ENCODE results near the gene CFB. TPM values are rescaled to one million over a fixed set of nuclear protein-coding genes. Genes with fewer than 3 reads are reported as not detected.

Gene CFB
- total RNA-seq, 1 donor from 2014 or later = not detected

GRCh38 chr6:31968791-31969711, 23.2 kb downstream of the CFB start:
- Histone ChIP-seq H3K9ac (no peak overlapping the region), H3K27ac (no peak overlapping the region), H3F3A (ENCODE audit: low read depth) (peaks cover 24% of the 10 kb centered on the region), H3K4me3 (no peak overlapping the region), H3K27me3 (no peaks in the 10 kb centered on the region), H3K4me1 (peaks cover 7% of the 10 kb centered on the region), H3K4me2 (no peak overlapping the region), H3K79me2 (ENCODE audit: low read depth) (peaks cover 25% of the 10 kb centered on the region), H4K20me1 (ENCODE audit: low read depth) (no peaks in the 10 kb centered on the region), H3K36me3 (no peaks in the 10 kb centered on the region), H3K9me3 (ENCODE audit: low read depth) (no peaks in the 10 kb centered on the region), H2AFZ (replicated peaks) (no peak overlapping the region)
- Mint-ChIP-seq H3K27ac (no peak overlapping the region), H3K27me3 (ENCODE audit: insufficient read depth, low read depth) (peaks cover 10% of the 10 kb centered on the region), H3K4me1 (peaks cover 23% of the 10 kb centered on the region), H3K9me3 (no peaks in the 10 kb centered on the region), H3K36me3 (peaks cover 31% of the 10 kb centered on the region), H3K4me3 (peak overlapping the region; percentile 69)
- TF ChIP-seq EZH2 (IDR thresholded peaks at IDR 0.05) (no peak), EZH2phosphoT487 (IDR thresholded peaks at IDR 0.05) (no peak)
- TF ChIP-seq, protein P1, sequence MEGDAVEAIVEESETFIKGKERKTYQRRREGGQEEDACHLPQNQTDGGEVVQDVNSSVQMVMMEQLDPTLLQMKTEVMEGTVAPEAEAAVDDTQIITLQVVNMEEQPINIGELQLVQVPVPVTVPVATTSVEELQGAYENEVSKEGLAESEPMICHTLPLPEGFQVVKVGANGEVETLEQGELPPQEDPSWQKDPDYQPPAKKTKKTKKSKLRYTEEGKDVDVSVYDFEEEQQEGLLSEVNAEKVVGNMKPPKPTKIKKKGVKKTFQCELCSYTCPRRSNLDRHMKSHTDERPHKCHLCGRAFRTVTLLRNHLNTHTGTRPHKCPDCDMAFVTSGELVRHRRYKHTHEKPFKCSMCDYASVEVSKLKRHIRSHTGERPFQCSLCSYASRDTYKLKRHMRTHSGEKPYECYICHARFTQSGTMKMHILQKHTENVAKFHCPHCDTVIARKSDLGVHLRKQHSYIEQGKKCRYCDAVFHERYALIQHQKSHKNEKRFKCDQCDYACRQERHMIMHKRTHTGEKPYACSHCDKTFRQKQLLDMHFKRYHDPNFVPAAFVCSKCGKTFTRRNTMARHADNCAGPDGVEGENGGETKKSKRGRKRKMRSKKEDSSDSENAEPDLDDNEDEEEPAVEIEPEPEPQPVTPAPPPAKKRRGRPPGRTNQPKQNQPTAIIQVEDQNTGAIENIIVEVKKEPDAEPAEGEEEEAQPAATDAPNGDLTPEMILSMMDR (IDR thresholded peaks at IDR 0.05) = no peak
- no peak for DNase-seq (ENCODE audit: low spot score)

DNA sequence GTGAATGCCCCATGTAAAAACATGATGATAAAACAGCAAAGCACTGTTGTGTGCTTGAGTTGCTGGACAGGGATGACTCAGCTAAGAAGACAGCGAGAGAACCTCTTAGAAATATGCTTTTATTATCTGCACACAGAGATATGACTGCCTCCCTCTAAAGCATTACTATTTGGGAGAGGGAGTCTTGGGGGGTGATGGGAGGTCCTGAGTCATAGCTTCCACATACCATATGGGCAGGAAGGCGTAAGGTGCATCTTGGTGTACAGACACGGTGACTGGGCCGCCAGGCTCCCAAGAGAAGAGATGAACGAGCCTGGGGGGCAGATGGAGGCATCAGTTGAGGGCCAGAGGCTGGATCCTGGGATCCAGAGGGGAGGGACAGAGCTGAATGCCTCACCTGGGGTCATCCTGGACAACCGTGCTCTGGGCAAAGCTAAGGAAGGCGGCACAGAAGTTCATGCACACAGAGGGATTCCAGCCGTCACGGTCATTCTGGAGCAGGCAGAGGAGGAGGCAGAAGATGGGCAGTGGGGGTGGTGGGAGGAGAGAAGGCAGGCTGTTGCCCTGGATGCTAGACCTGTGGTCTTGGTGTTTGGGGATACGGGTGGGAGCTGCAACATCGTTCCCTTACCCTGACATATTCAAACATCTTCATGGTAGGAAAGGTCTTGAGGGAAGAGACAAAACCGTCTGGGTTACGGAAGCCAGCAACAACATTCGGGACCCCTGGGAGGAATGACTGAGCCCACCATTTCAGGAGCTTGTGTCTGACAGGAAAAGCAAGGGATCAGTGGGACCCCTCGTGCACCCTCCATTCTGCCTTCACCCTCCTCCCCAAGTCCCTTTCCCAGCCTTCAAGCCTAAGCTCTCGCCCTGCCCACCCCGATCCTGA, 24.1 kb downstream of the CFB start:
- no peak overlapping the region for H3K4me3 ChIP-seq
- H3K9ac ChIP-seq = no peak overlapping the region
- no peaks in the 10 kb centered on the region for H3K9me3 Mint-ChIP-seq
- H3K27me3 ChIP-seq = no peaks in the 10 kb centered on the region
- DNase-seq (ENCODE audit: low spot score) = no peak
- H3F3A ChIP-seq (ENCODE audit: low read depth) = peaks cover 24% of the 10 kb centered on the region
- no peaks in the 10 kb centered on the region for H3K36me3 ChIP-seq
- peak overlapping the region; percentile 88 for H3K4me3 Mint-ChIP-seq
- no peaks in the 10 kb centered on the region for H3K9me3 ChIP-seq (ENCODE audit: low read depth)
- TF ChIP-seq, protein P1 (IDR thresholded peaks at IDR 0.05) = no peak
- TF ChIP-seq EZH2phosphoT487 (IDR thresholded peaks at IDR 0.05) = no peak
- TF ChIP-seq EZH2 (IDR thresholded peaks at IDR 0.05) = no peak
- H3K36me3 Mint-ChIP-seq = peaks cover 30% of the 10 kb centered on the region
- H2AFZ ChIP-seq (replicated peaks) = no peak overlapping the region
- peaks cover 31% of the 10 kb centered on the region for H3K79me2 ChIP-seq (ENCODE audit: low read depth)
- H3K4me1 Mint-ChIP-seq = peaks cover 23% of the 10 kb centered on the region
- no peak overlapping the region for H3K27ac Mint-ChIP-seq
- peaks cover 10% of the 10 kb centered on the region for H3K27me3 Mint-ChIP-seq (ENCODE audit: insufficient read depth, low read depth)
- H3K4me2 ChIP-seq = no peak overlapping the region
- no peaks in the 10 kb centered on the region for H4K20me1 ChIP-seq (ENCODE audit: low read depth)
- peaks cover 7% of the 10 kb centered on the region for H3K4me1 ChIP-seq
- no peak overlapping the region for H3K27ac ChIP-seq

GRCh38 chr6:31970604-31971271, 24.8 kb downstream of the CFB start:
- Mint-ChIP-seq H3K9me3 (peaks cover 4% of the 10 kb centered on the region), H3K4me3 (peak overlapping the region; percentile 88), H3K36me3 (peaks cover 35% of the 10 kb centered on the region), H3K4me1 (peaks cover 23% of the 10 kb centered on the region), H3K27me3 (ENCODE audit: insufficient read depth, low read depth) (peaks cover 10% of the 10 kb centered on the region), H3K27ac (no peak overlapping the region)
- H3K4me2 ChIP-seq = peak overlapping the region; percentile 82
- no peaks in the 10 kb centered on the region for H3K36me3 ChIP-seq
- H3F3A ChIP-seq (ENCODE audit: low read depth) = peaks cover 24% of the 10 kb centered on the region
- no peaks in the 10 kb centered on the region for H4K20me1 ChIP-seq (ENCODE audit: low read depth)
- H3K27ac ChIP-seq = no peak overlapping the region
- H3K4me1 ChIP-seq = peaks cover 7% of the 10 kb centered on the region
- no peak for DNase-seq (ENCODE audit: low spot score)
- no peak overlapping the region for H2AFZ ChIP-seq (replicated peaks)
- peaks cover 31% of the 10 kb centered on the region for H3K79me2 ChIP-seq (ENCODE audit: low read depth)
- no peaks in the 10 kb centered on the region for H3K27me3 ChIP-seq
- H3K4me3 ChIP-seq = peak overlapping the region; percentile 68
- TF ChIP-seq EZH2 (IDR thresholded peaks at IDR 0.05) = no peak
- TF ChIP-seq, protein P1 (IDR thresholded peaks at IDR 0.05) = no peak
- H3K9me3 ChIP-seq (ENCODE audit: low read depth) = no peaks in the 10 kb centered on the region
- H3K9ac ChIP-seq = peak overlapping the region; percentile 57
